Nephron progenitor cell (in vitro differentiated cells): Measurements from ENCODE around the gene ZIC1.

Experiments
- DNase-seq: peaks from one replicate; pipeline ENCODE4 v3.0.0; 2021
- H3K27ac Mint-ChIP-seq: 2 replicates; pipeline ENCODE4 v1.8.0; 2021; ENCODE audit warnings: mild to moderate bottlenecking, moderate library complexity, mixed read lengths
- H3K27me3 Mint-ChIP-seq: 2 replicates; pipeline ENCODE4 v1.8.0; 2021; ENCODE audit warnings: mild to moderate bottlenecking, low read depth, mixed read lengths; ENCODE audit not compliant: poor library complexity
- H3K36me3 Mint-ChIP-seq: 2 replicates; pipeline ENCODE4 v1.8.0; 2021; ENCODE audit warnings: low read depth, mixed read lengths
- H3K4me1 Mint-ChIP-seq: 2 replicates; pipeline ENCODE4 v1.8.0; 2021; ENCODE audit warnings: mixed read lengths
- H3K4me3 Mint-ChIP-seq: 2 replicates; pipeline ENCODE4 v1.8.0; 2021; ENCODE audit warnings: mild to moderate bottlenecking, moderate library complexity, mixed read lengths
- H3K9me3 Mint-ChIP-seq: 2 replicates; pipeline ENCODE4 v1.8.0; 2021; ENCODE audit warnings: mild to moderate bottlenecking, moderate library complexity, mixed read lengths
- TF ChIP-seq, protein P1 (sequence below): fragments of 200-600 bp; sonication (generic); IDR thresholded peaks from 2 replicates; pipeline ENCODE4 v1.5.0; 2021; ENCODE audit warnings: antibody characterized with exemption

Gene ZIC1

DNA sequence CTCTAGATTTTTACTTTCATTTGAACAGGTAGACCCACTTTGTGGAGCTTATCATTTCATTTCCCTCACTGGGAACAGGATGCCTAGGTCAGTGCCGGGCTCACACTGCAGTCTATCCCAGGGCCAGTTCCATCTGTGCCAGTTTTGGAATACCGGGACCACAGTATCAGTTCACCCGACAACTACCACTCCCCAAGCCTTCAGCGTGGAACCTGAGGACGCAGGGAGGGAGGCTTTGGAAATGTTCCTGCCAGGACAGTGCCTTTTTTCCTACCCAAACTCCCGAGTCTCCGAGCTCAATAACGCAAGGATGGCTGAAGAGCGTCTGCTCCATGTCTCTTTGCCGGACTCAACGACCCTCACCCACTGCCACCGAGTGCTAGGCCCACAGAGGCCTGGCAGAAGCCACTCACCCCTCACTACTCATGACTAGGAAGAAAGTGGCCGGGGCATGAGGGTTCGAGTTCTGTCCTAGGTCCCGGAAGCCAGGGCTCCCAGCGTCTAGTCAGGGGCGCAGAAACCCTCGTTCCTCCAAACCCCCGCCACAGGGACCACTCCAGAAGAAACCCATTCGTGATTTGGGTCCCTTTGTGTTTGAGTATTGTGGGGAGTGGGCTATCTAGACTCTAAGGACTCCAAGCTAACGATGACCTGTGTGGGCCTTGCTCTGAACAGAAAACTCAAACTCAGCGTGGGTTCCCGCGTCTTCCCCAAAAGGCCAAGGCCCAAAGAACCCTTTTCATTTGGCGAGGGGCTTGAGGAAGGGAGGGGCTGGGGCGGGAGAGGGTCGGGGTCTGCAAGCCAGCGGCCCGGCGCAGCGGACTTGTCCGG lies 11.4 kb downstream of the ZIC1 start:
- Mint-ChIP-seq H3K36me3 (no peaks in the 10 kb centered on the region), H3K9me3 (no peaks in the 10 kb centered on the region), H3K4me3 (peak overlapping the region; percentile 38), H3K4me1 (peaks cover 41% of the 10 kb centered on the region), H3K27ac (no peak overlapping the region), H3K27me3 (peaks cover 100% of the 10 kb centered on the region)
- TF ChIP-seq, protein P1, sequence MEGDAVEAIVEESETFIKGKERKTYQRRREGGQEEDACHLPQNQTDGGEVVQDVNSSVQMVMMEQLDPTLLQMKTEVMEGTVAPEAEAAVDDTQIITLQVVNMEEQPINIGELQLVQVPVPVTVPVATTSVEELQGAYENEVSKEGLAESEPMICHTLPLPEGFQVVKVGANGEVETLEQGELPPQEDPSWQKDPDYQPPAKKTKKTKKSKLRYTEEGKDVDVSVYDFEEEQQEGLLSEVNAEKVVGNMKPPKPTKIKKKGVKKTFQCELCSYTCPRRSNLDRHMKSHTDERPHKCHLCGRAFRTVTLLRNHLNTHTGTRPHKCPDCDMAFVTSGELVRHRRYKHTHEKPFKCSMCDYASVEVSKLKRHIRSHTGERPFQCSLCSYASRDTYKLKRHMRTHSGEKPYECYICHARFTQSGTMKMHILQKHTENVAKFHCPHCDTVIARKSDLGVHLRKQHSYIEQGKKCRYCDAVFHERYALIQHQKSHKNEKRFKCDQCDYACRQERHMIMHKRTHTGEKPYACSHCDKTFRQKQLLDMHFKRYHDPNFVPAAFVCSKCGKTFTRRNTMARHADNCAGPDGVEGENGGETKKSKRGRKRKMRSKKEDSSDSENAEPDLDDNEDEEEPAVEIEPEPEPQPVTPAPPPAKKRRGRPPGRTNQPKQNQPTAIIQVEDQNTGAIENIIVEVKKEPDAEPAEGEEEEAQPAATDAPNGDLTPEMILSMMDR: no peak
- DNase-seq: no peak

DNA sequence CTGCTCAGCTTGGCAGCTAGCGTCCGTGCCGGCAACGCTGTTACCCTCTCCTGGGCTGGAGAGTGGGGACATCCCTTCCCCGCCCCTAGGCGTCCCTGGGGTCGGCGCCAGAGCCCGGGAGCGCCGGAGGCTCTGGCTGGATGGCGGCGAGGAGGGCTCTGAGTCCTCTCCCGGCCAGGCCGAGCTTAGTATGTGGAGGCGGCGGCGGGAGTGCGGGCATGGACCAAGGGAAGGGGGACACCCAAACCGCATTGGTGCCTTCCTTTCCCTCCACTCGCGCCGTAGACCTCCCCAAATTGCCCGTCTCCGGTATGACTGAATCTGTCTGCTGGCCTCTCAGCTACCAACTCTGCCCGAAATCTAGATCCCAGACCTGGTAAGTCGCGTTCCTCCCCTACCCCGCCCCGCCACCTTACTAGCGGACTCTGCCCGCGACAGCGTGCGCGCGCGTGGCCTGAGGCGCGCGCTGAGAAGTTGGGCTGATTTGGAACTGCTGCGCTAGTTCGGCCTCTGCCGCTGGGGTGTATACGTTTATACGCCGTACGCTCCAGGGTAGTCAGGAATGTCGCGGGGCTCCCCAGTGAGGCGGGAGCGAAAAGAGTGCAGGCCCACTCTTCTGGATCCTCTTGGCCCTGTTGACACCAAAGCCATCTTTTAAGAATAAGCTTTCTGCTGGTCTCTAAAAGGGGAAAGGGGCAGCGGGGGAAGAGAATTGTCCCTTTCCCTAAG lies 12.2 kb downstream of the ZIC1 start:
- DNase-seq: peak; percentile 55
- H3K27ac Mint-ChIP-seq: no peak overlapping the region
- no peaks in the 10 kb centered on the region for H3K9me3 Mint-ChIP-seq
- peak overlapping the region; percentile 79 for H3K4me3 Mint-ChIP-seq
- peaks cover 100% of the 10 kb centered on the region for H3K27me3 Mint-ChIP-seq
- H3K4me1 Mint-ChIP-seq: peaks cover 41% of the 10 kb centered on the region
- TF ChIP-seq, protein P1: no peak
- no peaks in the 10 kb centered on the region for H3K36me3 Mint-ChIP-seq

DNA sequence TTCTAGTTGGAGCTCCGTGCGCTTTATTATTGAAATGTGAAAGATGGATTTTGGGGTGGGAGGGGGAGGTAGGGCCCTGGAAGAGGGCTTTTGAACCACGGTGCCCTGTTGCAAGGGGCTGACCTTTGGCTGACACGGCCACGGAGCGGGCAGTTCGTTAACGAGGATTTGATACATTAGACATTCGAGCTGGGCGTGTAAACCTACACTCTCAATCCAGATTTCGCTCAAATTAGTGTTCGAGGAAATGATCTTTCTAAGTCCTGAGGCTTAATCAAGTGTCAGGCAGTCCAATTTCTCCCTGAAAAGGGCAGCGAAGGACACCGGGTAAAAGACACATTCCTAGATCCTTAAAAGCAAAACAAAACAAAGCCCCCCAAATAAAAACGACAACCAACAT lies 13.0 kb downstream of the ZIC1 start:
- Mint-ChIP-seq H3K4me1 (peaks cover 41% of the 10 kb centered on the region), H3K9me3 (no peaks in the 10 kb centered on the region), H3K27me3 (peaks cover 96% of the 10 kb centered on the region), H3K27ac (no peak overlapping the region), H3K36me3 (no peaks in the 10 kb centered on the region), H3K4me3 (peak overlapping the region; percentile 79)
- DNase-seq: no peak
- TF ChIP-seq, protein P1: no peak

DNA sequence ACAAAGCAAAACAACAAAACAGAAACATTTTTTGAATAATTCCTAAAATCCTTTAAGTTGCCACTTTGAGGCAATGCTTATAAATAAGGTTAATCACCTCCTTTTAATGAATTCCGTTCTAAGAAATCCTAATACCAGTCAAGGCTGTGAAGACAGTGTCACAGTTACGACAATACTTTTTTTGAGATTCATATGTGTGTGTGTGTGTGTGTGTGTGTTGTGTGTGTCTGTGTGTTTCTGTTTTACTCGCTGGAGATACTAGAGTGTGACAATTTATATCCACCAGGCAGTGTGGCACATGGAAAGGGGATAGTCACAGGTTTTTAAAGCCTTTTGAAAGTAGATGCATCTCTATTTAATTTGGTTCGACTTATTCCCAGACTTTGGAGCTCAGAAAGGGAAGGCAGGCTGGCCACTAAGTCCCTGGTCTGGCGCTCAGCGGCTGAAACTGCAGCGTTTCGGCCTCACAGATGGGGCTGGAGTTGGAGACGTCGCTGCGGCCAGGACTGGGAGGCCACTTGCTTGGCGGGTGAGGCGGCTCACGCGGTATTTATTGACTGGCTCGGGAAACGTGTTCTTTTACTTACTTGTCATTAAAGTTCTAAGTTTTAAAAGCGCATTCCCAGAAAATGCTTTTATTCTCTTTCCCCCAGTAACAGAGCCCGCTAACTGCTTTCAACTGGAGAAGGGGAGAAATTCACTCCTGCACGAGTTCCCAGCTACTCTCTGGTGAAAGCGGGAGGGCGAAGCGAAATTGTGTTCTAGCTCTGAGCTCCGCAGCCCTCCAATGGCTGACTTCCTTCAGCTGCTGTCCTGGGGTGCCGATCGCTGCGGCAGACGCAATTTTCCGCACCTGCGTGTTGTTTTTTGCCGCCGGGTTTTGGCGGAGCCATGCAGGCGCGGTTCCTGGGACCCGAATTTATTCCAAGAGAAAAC lies 13.7 kb downstream of the ZIC1 start:
- Mint-ChIP-seq H3K27ac (no peak overlapping the region), H3K4me1 (peaks cover 41% of the 10 kb centered on the region), H3K27me3 (peaks cover 96% of the 10 kb centered on the region), H3K9me3 (no peaks in the 10 kb centered on the region), H3K4me3 (peak overlapping the region; percentile 79), H3K36me3 (no peaks in the 10 kb centered on the region)
- TF ChIP-seq, protein P1: no peak
- DNase-seq: peak; percentile 52

DNA sequence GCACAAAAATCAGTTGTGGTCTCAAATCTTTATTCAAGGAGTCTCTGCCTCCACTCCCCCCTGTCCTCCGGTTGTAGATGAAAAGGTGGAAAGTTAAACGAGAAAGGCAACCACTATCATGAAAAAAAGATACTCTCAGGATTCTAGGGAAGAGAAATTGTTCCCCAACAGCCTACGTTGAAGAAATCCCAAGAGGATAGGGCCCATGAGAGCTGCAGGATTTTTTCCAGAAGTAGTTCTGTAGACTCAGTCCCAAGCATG lies 14.3 kb downstream of the ZIC1 start:
- H3K36me3 Mint-ChIP-seq: no peaks in the 10 kb centered on the region
- H3K9me3 Mint-ChIP-seq: no peaks in the 10 kb centered on the region
- peak overlapping the region; percentile 79 for H3K4me3 Mint-ChIP-seq
- TF ChIP-seq, protein P1: no peak
- H3K27ac Mint-ChIP-seq: no peak overlapping the region
- H3K4me1 Mint-ChIP-seq: peaks cover 41% of the 10 kb centered on the region
- no peak for DNase-seq
- peaks cover 93% of the 10 kb centered on the region for H3K27me3 Mint-ChIP-seq
